Lung (tissue), 12 donors: ENCODE results near the gene SLC35F3. TPM values are rescaled to one million over a fixed set of nuclear protein-coding genes. Genes with fewer than 3 reads are reported as not detected.

Experiments used
- ATAC-seq: fragments of 200-7000 bp; cut with Tn5 transposase; one replicate; pipeline ENCODE4 v1.9.1; 2020; ENCODE audit warnings: moderate number of reproducible peaks; ENCODE audit not compliant: insufficient read depth, low FRiP score
- DNase-seq, 3 donors: peaks; one replicate each; pipeline ENCODE4 v3.0.0-alpha.2; 2013 to 2017
- H3K27ac ChIP-seq, 2 donors: one replicate each; pipeline ENCODE4 v1.5.1; 2013; ENCODE audit warnings: mild to moderate bottlenecking in 2 of 2, moderate library complexity in 2 of 2, control low read depth in 1 of 2, inconsistent platforms in 1 of 2, low read depth in 1 of 2, low read length in 1 of 2
- H3K27me3 ChIP-seq, 3 donors: one replicate each; pipeline ENCODE4 v1.5.1; 2013; ENCODE audit warnings: low read length in 2 of 3; ENCODE audit not compliant: control insufficient read depth in 3 of 3, insufficient read depth in 3 of 3
- H3K36me3 ChIP-seq, 4 donors: one replicate each; pipeline ENCODE4 v1.5.1; 2013; ENCODE audit warnings: low read length in 4 of 4, mild to moderate bottlenecking in 1 of 4, moderate library complexity in 1 of 4; ENCODE audit not compliant: control insufficient read depth in 4 of 4, insufficient read depth in 4 of 4
- H3K4me1 ChIP-seq, 5 donors: one replicate each; pipeline ENCODE4 v1.5.1; 2013; ENCODE audit warnings: low read length in 5 of 5, mild to moderate bottlenecking in 2 of 5, moderate library complexity in 1 of 5; ENCODE audit not compliant: control insufficient read depth in 5 of 5, insufficient read depth in 5 of 5
- H3K4me3 ChIP-seq: one replicate; pipeline ENCODE4 v1.5.1; 2013; ENCODE audit warnings: mild to moderate bottlenecking, control low read depth, moderate library complexity
- H3K9ac ChIP-seq, 2 donors: one replicate each; pipeline ENCODE4 v1.5.1; 2013; ENCODE audit warnings: low read length in 2 of 2, control low read depth in 1 of 2; ENCODE audit not compliant: insufficient read depth in 1 of 2
- H3K9me3 ChIP-seq, 4 donors: one replicate each; pipeline ENCODE4 v1.5.1; 2013; ENCODE audit warnings: low read length in 3 of 4, mild to moderate bottlenecking in 1 of 4, moderate library complexity in 1 of 4; ENCODE audit not compliant: control insufficient read depth in 4 of 4, insufficient read depth in 3 of 4
- CTCF ChIP-seq: IDR thresholded peaks from 2 replicates; pipeline ENCODE4 v1.5.1; 2012; ENCODE audit warnings: mild to moderate bottlenecking; ENCODE audit errors: control extremely low read depth, extremely low read depth
- WGBS, 2 donors: extraction: QIAGEN DNeasy Blood & Tissue Kit; methylation state at CpG; one replicate each; pipeline ENCODE4 v1.1.7; 2013; 5-methylcytosine and 5-hydroxymethylcytosine counted together
- polyA plus RNA-seq, 2 donors: library from polyadenylated mRNA; stranded (reverse); fragments of 200-250 nt; gene quantifications; one replicate each; pipeline ENCODE4 v1.2.1, GENCODE V29; 2013
- total RNA-seq, 2 donors: library from RNA; depleted of rRNA in 1 of 2; stranded (reverse); fragments of >200 nt in 1 of 2; gene quantifications; one replicate each; pipeline ENCODE4 v1.2.1, GENCODE V29; 2014 to 2021
- donor health status: control.
- donor health status: control.
- donor health status: Bipolar disorder and iron deficiency.
- donor health status: healthy.
- donor health status: DM: yes; HTN: yes; CAD: no.

Gene SLC35F3
- total and polyA plus RNA-seq, 4 donors = 0.09 to 1.4 (median 0.48) TPM

- no peaks in the 10 kb centered on the region for H3K36me3 ChIP-seq
- H3K9me3 ChIP-seq = peaks cover 0 to 3% (median 0%) of the 10 kb centered on the region in 4 donors
- 86 to 92% methylated on average over 6 of the region's 6 CpGs for WGBS, 2 donors
- H3K4me1 ChIP-seq = no peaks in the 10 kb centered on the region
- H3K9ac ChIP-seq = no peak overlapping the region
- DNase-seq = no peak
- no peak for TF ChIP-seq CTCF
- peaks cover 0 to 2% (median 1%) of the 10 kb centered on the region in 3 donors for H3K27me3 ChIP-seq
- no peak overlapping the region for H3K27ac ChIP-seq
- no peak for ATAC-seq
- no peak overlapping the region for H3K4me3 ChIP-seq
Observed at GRCh38 chr1:234222561-234223280, 318.2 kb downstream of the SLC35F3 start.

DNA sequence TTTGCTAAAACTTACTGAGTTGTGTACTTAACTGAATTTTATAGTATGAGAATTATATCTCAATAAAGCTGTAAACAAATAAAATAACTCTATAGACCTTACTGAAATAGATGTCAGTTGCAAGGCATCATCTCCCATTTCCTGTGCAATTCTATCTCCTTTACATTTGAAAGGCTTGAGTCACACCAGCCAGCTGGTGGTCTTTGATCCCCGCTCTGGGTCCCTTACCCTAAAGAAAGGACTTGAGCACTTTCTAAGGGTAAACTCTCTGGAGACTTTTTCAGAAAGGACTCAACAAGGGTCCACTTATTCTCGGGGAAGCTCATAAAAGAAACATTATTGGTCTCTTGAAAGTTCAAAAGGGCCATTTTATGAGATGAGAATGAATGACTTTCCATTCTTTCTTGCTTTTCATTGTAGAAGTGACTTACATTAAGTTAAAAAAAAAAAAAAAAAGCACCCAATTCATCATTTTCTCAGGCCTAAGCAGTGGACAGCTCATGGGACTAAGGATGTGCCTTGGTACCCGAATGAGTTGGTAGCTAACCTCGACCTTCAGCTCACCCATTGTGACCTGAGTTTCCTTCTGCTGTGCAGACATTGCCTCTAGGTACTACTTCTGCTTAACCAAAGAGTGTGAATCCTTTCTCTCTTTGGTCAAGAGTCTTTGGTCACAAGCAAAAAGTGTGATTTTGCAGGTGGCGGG lies 321.8 kb downstream of the SLC35F3 start:
- Histone ChIP-seq H3K27ac (no peak overlapping the region), H3K27me3 (peaks cover 0 to 19% (median 11%) of the 10 kb centered on the region in 3 donors), H3K9me3 (peaks cover 0 to 5% (median 0%) of the 10 kb centered on the region in 4 donors), H3K4me3 (no peak overlapping the region), H3K36me3 (no peaks in the 10 kb centered on the region), H3K9ac (no peak overlapping the region), H3K4me1 (peaks cover 0 to 7% (median 0%) of the 10 kb centered on the region in 5 donors)
- WGBS, 2 donors = 78 to 88% methylated on average over 5 of the region's 5 CpGs
- DNase-seq = no peak
- no peak for TF ChIP-seq CTCF
- no peak for ATAC-seq

DNA sequence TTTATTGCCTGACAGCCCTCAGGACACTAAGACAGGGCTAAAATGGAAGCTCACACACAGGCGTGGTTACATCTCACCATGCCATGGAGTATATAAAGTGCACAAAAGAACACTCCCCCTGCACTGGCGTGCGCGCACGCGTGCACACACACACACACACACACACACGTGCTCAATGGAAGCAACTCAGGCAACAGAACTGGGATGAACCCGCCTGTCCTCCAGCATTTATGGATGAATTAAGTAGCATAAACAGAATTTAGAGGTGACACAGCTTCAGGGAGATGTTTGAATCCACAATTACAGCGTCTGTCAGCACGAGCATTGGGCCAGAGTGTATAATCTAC lies 322.3 kb downstream of the SLC35F3 start:
- WGBS, 2 donors = 90 to 92% methylated on average over 10 of the region's 10 CpGs
- Histone ChIP-seq H3K27ac (no peak overlapping the region), H3K4me3 (no peak overlapping the region), H3K27me3 (peaks cover 0 to 19% (median 11%) of the 10 kb centered on the region in 3 donors), H3K9ac (no peak overlapping the region), H3K9me3 (peaks cover 0 to 6% (median 0%) of the 10 kb centered on the region in 4 donors), H3K36me3 (no peaks in the 10 kb centered on the region), H3K4me1 (peaks cover 0 to 7% (median 0%) of the 10 kb centered on the region in 5 donors)
- ATAC-seq = no peak
- TF ChIP-seq CTCF = no peak
- DNase-seq = no peak
